Smooth muscle cell (in vitro differentiated cells): ENCODE data around the gene VOPP1. TPM values are rescaled to one million over a fixed set of nuclear protein-coding genes. Genes with fewer than 3 reads are reported as not detected.
"Not testable (repeated sequence)": the region's sequence is repeated elsewhere in the genome, so short reads cannot be mapped to it uniquely, and the experiment has no call there.

Source experiments
- DNase-seq: peaks from one replicate; lab custom pipeline; 2025; ENCODE audit not compliant: unreplicated experiment; lab: John Stamatoyannopoulos, UW
- H2AFZ ChIP-seq: fragments of 200-600 bp; sonication (generic); 2 replicates; pipeline ENCODE4 v1.6.0; 2016; ENCODE audit warnings: antibody characterized with exemption, low read depth, mild to moderate bottlenecking
- H3F3A ChIP-seq: fragments of 200-600 bp; sonication (generic); 2 replicates; pipeline ENCODE4 v1.6.0; 2017; ENCODE audit warnings: antibody characterized with exemption, low read depth
- H3K27ac ChIP-seq: fragments of 200-600 bp; sonication (generic); 2 replicates; pipeline ENCODE4 v1.5.1; 2016; ENCODE audit warnings: low read depth, mild to moderate bottlenecking
- H3K27me3 ChIP-seq: fragments of 200-600 bp; sonication (generic); 2 replicates; pipeline ENCODE4 v1.6.1; 2016; ENCODE audit warnings: low read depth, mild to moderate bottlenecking
- H3K36me3 ChIP-seq: fragments of 200-600 bp; sonication (generic); 2 replicates; pipeline ENCODE4 v1.5.1; 2016; ENCODE audit warnings: low read depth
- H3K4me1 ChIP-seq: fragments of 200-600 bp; sonication (generic); 2 replicates; pipeline ENCODE4 v1.5.1; 2016; ENCODE audit warnings: low read depth
- H3K4me2 ChIP-seq: fragments of 200-600 bp; sonication (generic); 2 replicates; pipeline ENCODE4 v1.6.0; 2016; ENCODE audit warnings: mild to moderate bottlenecking
- H3K4me3 ChIP-seq: fragments of 200-600 bp; sonication (generic); 2 replicates; pipeline ENCODE4 v1.5.1; 2016; ENCODE audit warnings: mild to moderate bottlenecking
- H3K79me2 ChIP-seq: fragments of 200-600 bp; sonication (generic); 2 replicates; pipeline ENCODE4 v1.6.0; 2016; ENCODE audit warnings: low read depth, mild to moderate bottlenecking
- H3K9ac ChIP-seq: fragments of 200-600 bp; sonication (generic); 2 replicates; pipeline ENCODE4 v1.6.0; 2016; ENCODE audit warnings: low read depth
- H3K9me3 ChIP-seq: fragments of 200-600 bp; sonication (generic); replicated peaks from 2 replicates; pipeline ENCODE4 v1.5.1; 2016; ENCODE audit warnings: low read depth
- H4K20me1 ChIP-seq: fragments of 200-600 bp; sonication (generic); 2 replicates; pipeline ENCODE4 v1.6.0; 2016; ENCODE audit warnings: low read depth
- CTCF ChIP-seq: fragments of 200-600 bp; sonication (generic); IDR thresholded peaks from 2 replicates; pipeline ENCODE4 v1.5.1; 2017; ENCODE audit warnings: borderline replicate concordance, mild to moderate bottlenecking, antibody characterized with exemption; ENCODE audit not compliant: insufficient read depth, poor library complexity, severe bottlenecking
- WGBS: methylation state at CpG from one replicate; pipeline ENCODE4 v1.1.7; 2016; ENCODE audit warnings: low lambda C conversion rate; 5-methylcytosine and 5-hydroxymethylcytosine counted together
- polyA plus RNA-seq: library from polyadenylated mRNA; unstranded; fragments of >200 nt; fragmentation: Nextera tagmentation; extraction: Ambion mirVana; gene quantifications from 2 replicates; pipeline ENCODE4 v1.2.1, GENCODE V29; 2016
- total RNA-seq: library from RNA; depleted of rRNA; stranded (reverse); fragments of >200 nt; gene quantifications from 2 replicates; pipeline ENCODE4 v1.2.3, GENCODE V29; 2014

VOPP1 gene
- total and polyA plus RNA-seq, 2 experiments from 2014 or later: 18.3 to 26.6 TPM

GRCh38 chr7:55597944-55598499 lies 25.7 kb upstream of the VOPP1 start:
- H3K36me3 ChIP-seq, H3F3A ChIP-seq, H3K4me3 ChIP-seq, H3K27me3 ChIP-seq, H3K27ac ChIP-seq, H2AFZ ChIP-seq, H3K4me2 ChIP-seq, H3K9me3 ChIP-seq, H4K20me1 ChIP-seq, H3K4me1 ChIP-seq, H3K79me2 ChIP-seq, H3K9ac ChIP-seq, DNase-seq: not testable (repeated sequence)
- peak; percentile 36 for TF ChIP-seq CTCF
- 65% methylated on average over 4 of the region's 4 CpGs for WGBS

GRCh38 chr7:55597214-55597739 lies 25.0 kb upstream of the VOPP1 start:
- H3K9ac ChIP-seq, H3K9me3 ChIP-seq, DNase-seq, H4K20me1 ChIP-seq, H3K4me2 ChIP-seq, H3K4me3 ChIP-seq, H3F3A ChIP-seq, H3K27ac ChIP-seq, H3K36me3 ChIP-seq, H2AFZ ChIP-seq, H3K4me1 ChIP-seq, H3K79me2 ChIP-seq, H3K27me3 ChIP-seq: not testable (repeated sequence)
- WGBS: 45% methylated on average over 2 of the region's 2 CpGs

GRCh38 chr7:55595511-55595910 lies 23.2 kb upstream of the VOPP1 start:
- H2AFZ ChIP-seq: no peak overlapping the region
- no peak overlapping the region for H3K9ac ChIP-seq
- no peaks in the 10 kb centered on the region for H3K79me2 ChIP-seq
- no peaks in the 10 kb centered on the region for H4K20me1 ChIP-seq
- WGBS: 87% methylated on average over 4 of the region's 4 CpGs
- no peak for TF ChIP-seq CTCF
- no peaks in the 10 kb centered on the region for H3F3A ChIP-seq
- H3K4me1 ChIP-seq: no peaks in the 10 kb centered on the region
- H3K4me3 ChIP-seq: no peak overlapping the region
- peaks cover 1% of the 10 kb centered on the region for H3K27me3 ChIP-seq
- H3K36me3 ChIP-seq: no peaks in the 10 kb centered on the region
- no peak for DNase-seq
- H3K4me2 ChIP-seq: no peak overlapping the region
- no peaks in the 10 kb centered on the region for H3K9me3 ChIP-seq
- no peak overlapping the region for H3K27ac ChIP-seq

GRCh38 chr7:55594870-55595269 lies 22.6 kb upstream of the VOPP1 start:
- no peak for DNase-seq
- H4K20me1 ChIP-seq: no peaks in the 10 kb centered on the region

More at GRCh38 chr7:55594870-55595269, 22.6 kb upstream of the VOPP1 start:
- Histone ChIP-seq H3K27ac (no peak overlapping the region), H2AFZ (no peak overlapping the region), H3K4me2 (no peak overlapping the region), H3K9ac (no peak overlapping the region), H3K27me3 (no peaks in the 10 kb centered on the region), H3K9me3 (no peaks in the 10 kb centered on the region), H3K79me2 (no peaks in the 10 kb centered on the region), H3K36me3 (no peaks in the 10 kb centered on the region), H3F3A (no peaks in the 10 kb centered on the region), H3K4me3 (no peak overlapping the region), H3K4me1 (no peaks in the 10 kb centered on the region)
- no peak for TF ChIP-seq CTCF
